ENCODE data around the gene PVR. TPM values are rescaled to one million over a fixed set of nuclear protein-coding genes. Genes with fewer than 3 reads are reported as not detected.
A peak's percentile ranks its signal among the peaks of the same experiment; 100 is the strongest.

Gene PVR
- total RNA-seq, 1 donor from 2014 or later: 28.5 TPM

GRCh38 chr19:44648631-44649251 is 5.0 kb downstream of the PVR start:
- Mint-ChIP-seq H3K27ac (no peak overlapping the region), H3K27me3 (ENCODE audit: low read depth) (no peaks in the 10 kb centered on the region), H3K4me1 (no peaks in the 10 kb centered on the region), H3K36me3 (peaks cover 24% of the 10 kb centered on the region), H3K9me3 (no peaks in the 10 kb centered on the region), H3K4me3 (no peak overlapping the region)
- TF ChIP-seq, protein P1, sequence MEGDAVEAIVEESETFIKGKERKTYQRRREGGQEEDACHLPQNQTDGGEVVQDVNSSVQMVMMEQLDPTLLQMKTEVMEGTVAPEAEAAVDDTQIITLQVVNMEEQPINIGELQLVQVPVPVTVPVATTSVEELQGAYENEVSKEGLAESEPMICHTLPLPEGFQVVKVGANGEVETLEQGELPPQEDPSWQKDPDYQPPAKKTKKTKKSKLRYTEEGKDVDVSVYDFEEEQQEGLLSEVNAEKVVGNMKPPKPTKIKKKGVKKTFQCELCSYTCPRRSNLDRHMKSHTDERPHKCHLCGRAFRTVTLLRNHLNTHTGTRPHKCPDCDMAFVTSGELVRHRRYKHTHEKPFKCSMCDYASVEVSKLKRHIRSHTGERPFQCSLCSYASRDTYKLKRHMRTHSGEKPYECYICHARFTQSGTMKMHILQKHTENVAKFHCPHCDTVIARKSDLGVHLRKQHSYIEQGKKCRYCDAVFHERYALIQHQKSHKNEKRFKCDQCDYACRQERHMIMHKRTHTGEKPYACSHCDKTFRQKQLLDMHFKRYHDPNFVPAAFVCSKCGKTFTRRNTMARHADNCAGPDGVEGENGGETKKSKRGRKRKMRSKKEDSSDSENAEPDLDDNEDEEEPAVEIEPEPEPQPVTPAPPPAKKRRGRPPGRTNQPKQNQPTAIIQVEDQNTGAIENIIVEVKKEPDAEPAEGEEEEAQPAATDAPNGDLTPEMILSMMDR (IDR thresholded peaks at IDR 0.05; ENCODE audit: unreplicated experiment): no peak
- DNase-seq (ENCODE audit: low spot score in 2 of 2, unreplicated experiment in 2 of 2): no peak

DNA sequence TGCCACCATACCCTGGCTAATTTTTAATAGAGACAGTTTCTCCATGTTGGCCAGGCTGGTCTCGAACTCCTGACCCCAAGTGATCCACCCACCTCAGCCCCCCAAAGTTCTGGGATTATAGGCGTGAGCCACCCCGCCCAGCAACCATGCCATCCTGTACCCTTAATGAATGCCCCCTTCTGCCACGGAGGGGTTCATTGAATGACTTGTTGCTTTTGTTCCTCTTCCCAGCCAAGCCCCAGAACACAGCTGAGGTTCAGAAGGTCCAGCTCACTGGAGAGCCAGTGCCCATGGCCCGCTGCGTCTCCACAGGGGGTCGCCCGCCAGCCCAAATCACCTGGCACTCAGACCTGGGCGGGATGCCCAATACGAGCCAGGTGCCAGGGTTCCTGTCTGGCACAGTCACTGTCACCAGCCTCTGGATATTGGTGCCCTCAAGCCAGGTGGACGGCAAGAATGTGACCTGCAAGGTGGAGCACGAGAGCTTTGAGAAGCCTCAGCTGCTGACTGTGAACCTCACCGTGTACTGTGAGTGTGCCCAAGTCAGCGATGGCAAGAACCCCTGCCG is 6.0 kb downstream of the PVR start:
- Mint-ChIP-seq H3K4me1 (no peaks in the 10 kb centered on the region), H3K36me3 (peaks cover 27% of the 10 kb centered on the region), H3K4me3 (no peak overlapping the region), H3K27me3 (ENCODE audit: low read depth) (no peaks in the 10 kb centered on the region), H3K9me3 (no peaks in the 10 kb centered on the region), H3K27ac (no peak overlapping the region)
- no peak for DNase-seq (ENCODE audit: low spot score in 2 of 2, unreplicated experiment in 2 of 2)
- TF ChIP-seq, protein P1 (IDR thresholded peaks at IDR 0.05; ENCODE audit: unreplicated experiment): no peak

GRCh38 chr19:44653343-44653742 is 9.6 kb downstream of the PVR start:
- Mint-ChIP-seq H3K4me3 (no peak overlapping the region), H3K27me3 (ENCODE audit: low read depth) (no peaks in the 10 kb centered on the region), H3K36me3 (peaks cover 44% of the 10 kb centered on the region), H3K27ac (no peak overlapping the region), H3K9me3 (no peaks in the 10 kb centered on the region), H3K4me1 (no peaks in the 10 kb centered on the region)
- TF ChIP-seq, protein P1 (IDR thresholded peaks at IDR 0.05; ENCODE audit: unreplicated experiment): no peak
- no peak for DNase-seq (ENCODE audit: low spot score in 2 of 2, unreplicated experiment in 2 of 2)

GRCh38 chr19:44653977-44654774 is 10.5 kb downstream of the PVR start:
- no peaks in the 10 kb centered on the region for H3K9me3 Mint-ChIP-seq
- H3K27ac Mint-ChIP-seq: no peak overlapping the region
- H3K36me3 Mint-ChIP-seq: peaks cover 45% of the 10 kb centered on the region
- DNase-seq (ENCODE audit: low spot score in 2 of 2, unreplicated experiment in 2 of 2): no peak
- no peak overlapping the region for H3K4me3 Mint-ChIP-seq
- no peaks in the 10 kb centered on the region for H3K27me3 Mint-ChIP-seq (ENCODE audit: low read depth)
- TF ChIP-seq, protein P1 (IDR thresholded peaks at IDR 0.05; ENCODE audit: unreplicated experiment): no peak
- no peaks in the 10 kb centered on the region for H3K4me1 Mint-ChIP-seq

- Mint-ChIP-seq H3K4me3 (no peak overlapping the region), H3K4me1 (no peaks in the 10 kb centered on the region), H3K27ac (no peak overlapping the region), H3K9me3 (no peaks in the 10 kb centered on the region), H3K36me3 (peaks cover 38% of the 10 kb centered on the region), H3K27me3 (ENCODE audit: low read depth) (no peaks in the 10 kb centered on the region)
- peak; percentile 56 to 80 for DNase-seq (ENCODE audit: low spot score in 2 of 2, unreplicated experiment in 2 of 2)
- TF ChIP-seq, protein P1 (IDR thresholded peaks at IDR 0.05; ENCODE audit: unreplicated experiment): peak; percentile 78
Observed at GRCh38 chr19:44657211-44657921, 13.7 kb downstream of the PVR start.
